ENCODE measurements around the gene MREG.

The MREG gene

GRCh38 chr2:215905691-215906090, 107.7 kb downstream of the MREG start:
- DNase-seq (ENCODE audit: low read depth), result peak; percentile 44
- no peak for TF ChIP-seq CTCF (IDR thresholded peaks at IDR 0.05; ENCODE audit: insufficient read depth, low read depth, low read length, missing control alignments)
- no peak overlapping the region for H3K4me3 ChIP-seq (ENCODE audit: low read depth, low read length)

GRCh38 chr2:215904101-215904500, 109.2 kb downstream of the MREG start:
- no peak for DNase-seq (ENCODE audit: low read depth)
- H3K4me3 ChIP-seq (ENCODE audit: low read depth, low read length), result no peak overlapping the region
- TF ChIP-seq CTCF (IDR thresholded peaks at IDR 0.05; ENCODE audit: insufficient read depth, low read depth, low read length, missing control alignments), result no peak

GRCh38 chr2:215903203-215903602, 110.1 kb downstream of the MREG start:
- H3K4me3 ChIP-seq (ENCODE audit: low read depth, low read length), result no peak overlapping the region
- no peak for DNase-seq (ENCODE audit: low read depth)
- no peak for TF ChIP-seq CTCF (IDR thresholded peaks at IDR 0.05; ENCODE audit: insufficient read depth, low read depth, low read length, missing control alignments)

- no peak for DNase-seq (ENCODE audit: low read depth)
- H3K4me3 ChIP-seq (ENCODE audit: low read depth, low read length), result no peak overlapping the region
- TF ChIP-seq CTCF (IDR thresholded peaks at IDR 0.05; ENCODE audit: insufficient read depth, low read depth, low read length, missing control alignments), result no peak
Observed at GRCh38 chr2:215901796-215902195, 111.6 kb downstream of the MREG start.

- TF ChIP-seq CTCF (IDR thresholded peaks at IDR 0.05; ENCODE audit: insufficient read depth, low read depth, low read length, missing control alignments), result no peak
- DNase-seq (ENCODE audit: low read depth), result peak; percentile 45
- no peak overlapping the region for H3K4me3 ChIP-seq (ENCODE audit: low read depth, low read length)
Observed at GRCh38 chr2:215900843-215901242, 112.5 kb downstream of the MREG start.

- H3K4me3 ChIP-seq (ENCODE audit: low read depth, low read length), result no peak overlapping the region
- no peak for TF ChIP-seq CTCF (IDR thresholded peaks at IDR 0.05; ENCODE audit: insufficient read depth, low read depth, low read length, missing control alignments)
- no peak for DNase-seq (ENCODE audit: low read depth)
Observed at GRCh38 chr2:215900203-215900611, 113.1 kb downstream of the MREG start.
